ENCODE data around the gene PARD3. TPM values are rescaled to one million over a fixed set of nuclear protein-coding genes. Genes with fewer than 3 reads are reported as not detected.

PARD3 gene
- total and polyA plus RNA-seq, 2 donors (not counting 1 experiment from before 2014, with no cell fraction given), result 24.0 to 46.4 TPM

- H3K4me3 ChIP-seq (replicated peaks in 1 of 4; ENCODE audit: control extremely low read depth in 1 of 4, insufficient read depth in 1 of 4, low read depth in 3 of 4, low read length in 4 of 4), result no peak overlapping the region
- H3K36me3 ChIP-seq (ENCODE audit: control insufficient read depth, insufficient read depth, low read length), result no peaks in the 10 kb centered on the region
- H3K79me2 ChIP-seq (ENCODE audit: control insufficient read depth, insufficient read depth, low read length), result no peaks in the 10 kb centered on the region
- H3K4me2 ChIP-seq (ENCODE audit: extremely low read depth, insufficient read depth, low read length), result no peak overlapping the region
- TF ChIP-seq EZH2 (IDR thresholded peaks at IDR 0.05; ENCODE audit: low read length, missing control alignments) (no peak), CTCF (conservative IDR thresholded peaks at IDR 0.05 in 1 of 2, IDR thresholded peaks at IDR 0.05 in 1 of 2; ENCODE audit: low read depth in 1 of 2, low read length in 2 of 2) (no peak)
- H3K27me3 ChIP-seq (ENCODE audit: control insufficient read depth, insufficient read depth, low read length), result no peaks in the 10 kb centered on the region
- peaks cover 3% of the 10 kb centered on the region for H3K4me1 ChIP-seq (ENCODE audit: control insufficient read depth, extremely low read depth, insufficient read depth, low read length)
- H4K20me1 ChIP-seq (ENCODE audit: control insufficient read depth, extremely low read depth, insufficient read depth, low read length), result no peaks in the 10 kb centered on the region
- DNase-seq (ENCODE audit: low read depth in 2 of 2), result no peak
- H3K9me3 ChIP-seq (ENCODE audit: control insufficient read depth, insufficient read depth, low read depth, low read length), result no peaks in the 10 kb centered on the region
- no peak overlapping the region for H3K27ac ChIP-seq (ENCODE audit: insufficient read depth, low read length)
- no peak overlapping the region for H3K9ac ChIP-seq (ENCODE audit: insufficient read depth, low read length)
- no peak overlapping the region for H2AFZ ChIP-seq (ENCODE audit: low read length)
Measured at GRCh38 chr10:34719328-34719727, 95.8 kb downstream of the PARD3 start.

- Histone ChIP-seq H3K79me2 (ENCODE audit: control insufficient read depth, insufficient read depth, low read length) (no peaks in the 10 kb centered on the region), H3K9me3 (ENCODE audit: control insufficient read depth, insufficient read depth, low read depth, low read length) (no peaks in the 10 kb centered on the region), H3K36me3 (ENCODE audit: control insufficient read depth, insufficient read depth, low read length) (no peaks in the 10 kb centered on the region), H4K20me1 (ENCODE audit: control insufficient read depth, extremely low read depth, insufficient read depth, low read length) (no peaks in the 10 kb centered on the region), H3K9ac (ENCODE audit: insufficient read depth, low read length) (no peak overlapping the region), H3K4me3 (replicated peaks in 1 of 4; ENCODE audit: control extremely low read depth in 1 of 4, insufficient read depth in 1 of 4, low read depth in 3 of 4, low read length in 4 of 4) (no peak overlapping the region), H3K4me1 (ENCODE audit: control insufficient read depth, extremely low read depth, insufficient read depth, low read length) (peaks cover 3% of the 10 kb centered on the region), H3K4me2 (ENCODE audit: extremely low read depth, insufficient read depth, low read length) (no peak overlapping the region), H2AFZ (ENCODE audit: low read length) (no peak overlapping the region), H3K27me3 (ENCODE audit: control insufficient read depth, insufficient read depth, low read length) (no peaks in the 10 kb centered on the region), H3K27ac (ENCODE audit: insufficient read depth, low read length) (no peak overlapping the region)
- TF ChIP-seq EZH2 (IDR thresholded peaks at IDR 0.05; ENCODE audit: low read length, missing control alignments), result no peak
- TF ChIP-seq CTCF (conservative IDR thresholded peaks at IDR 0.05 in 1 of 2, IDR thresholded peaks at IDR 0.05 in 1 of 2; ENCODE audit: low read depth in 1 of 2, low read length in 2 of 2), result no peak
- no peak for DNase-seq (ENCODE audit: low read depth in 2 of 2)
Measured at GRCh38 chr10:34717429-34717828, 97.7 kb downstream of the PARD3 start.

- Histone ChIP-seq H3K79me2 (ENCODE audit: control insufficient read depth, insufficient read depth, low read length) (no peaks in the 10 kb centered on the region), H3K4me3 (replicated peaks in 1 of 4; ENCODE audit: control extremely low read depth in 1 of 4, insufficient read depth in 1 of 4, low read depth in 3 of 4, low read length in 4 of 4) (no peak overlapping the region), H3K36me3 (ENCODE audit: control insufficient read depth, insufficient read depth, low read length) (no peaks in the 10 kb centered on the region), H3K9ac (ENCODE audit: insufficient read depth, low read length) (no peak overlapping the region), H3K27ac (ENCODE audit: insufficient read depth, low read length) (no peak overlapping the region), H4K20me1 (ENCODE audit: control insufficient read depth, extremely low read depth, insufficient read depth, low read length) (no peaks in the 10 kb centered on the region), H3K4me1 (ENCODE audit: control insufficient read depth, extremely low read depth, insufficient read depth, low read length) (peaks cover 3% of the 10 kb centered on the region), H3K9me3 (ENCODE audit: control insufficient read depth, insufficient read depth, low read depth, low read length) (no peaks in the 10 kb centered on the region), H3K4me2 (ENCODE audit: extremely low read depth, insufficient read depth, low read length) (no peak overlapping the region), H3K27me3 (ENCODE audit: control insufficient read depth, insufficient read depth, low read length) (no peaks in the 10 kb centered on the region), H2AFZ (ENCODE audit: low read length) (no peak overlapping the region)
- TF ChIP-seq CTCF (conservative IDR thresholded peaks at IDR 0.05 in 1 of 2, IDR thresholded peaks at IDR 0.05 in 1 of 2; ENCODE audit: low read depth in 1 of 2, low read length in 2 of 2) (no peak), EZH2 (IDR thresholded peaks at IDR 0.05; ENCODE audit: low read length, missing control alignments) (no peak)
- peak in 1 of 2 donors; percentile 30 for DNase-seq (ENCODE audit: low read depth in 2 of 2)
Measured at GRCh38 chr10:34716958-34717357, 98.1 kb downstream of the PARD3 start.

Measured in fibroblast of lung (primary cell).